ENCODE measurements around the gene PRXL2C. TPM values are rescaled to one million over a fixed set of nuclear protein-coding genes. Genes with fewer than 3 reads are reported as not detected.

Gene PRXL2C
- total RNA-seq, 2 experiments from 2014 or later: not detected

DNA sequence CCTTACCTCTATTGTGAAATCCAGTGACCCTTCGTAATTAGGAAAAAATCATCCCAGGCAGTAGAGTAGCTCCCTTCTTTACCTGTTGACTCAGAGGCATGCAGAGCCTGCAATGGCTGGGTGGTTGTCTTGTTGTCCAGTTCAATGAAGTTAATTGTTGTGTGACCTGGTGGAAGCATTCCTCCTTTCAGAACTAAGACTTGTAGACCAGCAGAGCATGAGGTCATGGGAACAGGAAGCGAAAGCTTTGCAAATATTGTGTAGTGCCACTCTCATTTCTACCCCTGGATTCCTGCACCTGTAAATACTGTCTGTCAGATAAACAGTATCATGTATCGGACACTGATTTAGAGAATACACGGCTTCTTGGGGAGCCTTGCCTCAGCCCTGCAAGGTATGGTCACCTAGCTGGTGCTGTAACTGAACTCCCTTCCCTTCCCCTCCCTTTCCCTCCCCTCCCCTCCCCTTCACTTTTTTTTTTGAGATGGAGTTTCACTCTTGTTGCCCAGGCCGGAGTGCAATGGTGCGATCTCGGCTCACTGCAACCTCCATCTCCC lies 5.7 kb upstream of the PRXL2C start:
- no peaks in the 10 kb centered on the region for H3K36me3 ChIP-seq (ENCODE audit: insufficient read depth, low read length)
- CTCF ChIA-PET (ENCODE audit: unreplicated experiment): no interaction called here
- H2AFZ ChIP-seq (ENCODE audit: low read length): no peak overlapping the region
- H3K27ac ChIP-seq (ENCODE audit: low read depth, low read length, poor library complexity, severe bottlenecking): no peak overlapping the region
- BruUV-seq (replicated peaks): no TSS peak
- H3K4me1 ChIP-seq (ENCODE audit: insufficient read depth, low read length, poor library complexity, severe bottlenecking): no peaks in the 10 kb centered on the region
- POLR2A ChIA-PET: no interaction called here
- peak; percentile 2 for DNase-seq (ENCODE audit: low spot score)
- intact Hi-C loops (cut with micrococcal nuclease; ENCODE audit: unreplicated experiment): no loop called here
- H3K9me2 ChIP-seq (ENCODE audit: insufficient read depth, low read length): no peaks in the 10 kb centered on the region
- H3K4me3 ChIP-seq (ENCODE audit: low read depth, low read length, poor library complexity, severe bottlenecking): no peak overlapping the region
- TF ChIP-seq, protein P1, sequence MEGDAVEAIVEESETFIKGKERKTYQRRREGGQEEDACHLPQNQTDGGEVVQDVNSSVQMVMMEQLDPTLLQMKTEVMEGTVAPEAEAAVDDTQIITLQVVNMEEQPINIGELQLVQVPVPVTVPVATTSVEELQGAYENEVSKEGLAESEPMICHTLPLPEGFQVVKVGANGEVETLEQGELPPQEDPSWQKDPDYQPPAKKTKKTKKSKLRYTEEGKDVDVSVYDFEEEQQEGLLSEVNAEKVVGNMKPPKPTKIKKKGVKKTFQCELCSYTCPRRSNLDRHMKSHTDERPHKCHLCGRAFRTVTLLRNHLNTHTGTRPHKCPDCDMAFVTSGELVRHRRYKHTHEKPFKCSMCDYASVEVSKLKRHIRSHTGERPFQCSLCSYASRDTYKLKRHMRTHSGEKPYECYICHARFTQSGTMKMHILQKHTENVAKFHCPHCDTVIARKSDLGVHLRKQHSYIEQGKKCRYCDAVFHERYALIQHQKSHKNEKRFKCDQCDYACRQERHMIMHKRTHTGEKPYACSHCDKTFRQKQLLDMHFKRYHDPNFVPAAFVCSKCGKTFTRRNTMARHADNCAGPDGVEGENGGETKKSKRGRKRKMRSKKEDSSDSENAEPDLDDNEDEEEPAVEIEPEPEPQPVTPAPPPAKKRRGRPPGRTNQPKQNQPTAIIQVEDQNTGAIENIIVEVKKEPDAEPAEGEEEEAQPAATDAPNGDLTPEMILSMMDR (conservative IDR thresholded peaks at IDR 0.05; ENCODE audit: low read length): no peak
- no peak for TF ChIP-seq EZH2phosphoT487 (IDR thresholded peaks at IDR 0.05; ENCODE audit: borderline replicate concordance, low read depth, low read length)
- H3K4me2 ChIP-seq (ENCODE audit: low read length): no peak overlapping the region
- no peaks in the 10 kb centered on the region for H3K9me3 ChIP-seq (ENCODE audit: low read length)
- no peaks in the 10 kb centered on the region for H4K20me1 ChIP-seq (ENCODE audit: insufficient read depth, low read length)
- no peaks in the 10 kb centered on the region for H3K79me2 ChIP-seq (ENCODE audit: insufficient read depth, low read depth, low read length)

GRCh38 chr9:96654450-96655197 lies 493 bp downstream of the PRXL2C start:
- Histone ChIP-seq H3K9me2 (ENCODE audit: insufficient read depth, low read length) (no peaks in the 10 kb centered on the region), H2AFZ (ENCODE audit: low read length) (no peak overlapping the region), H3K27ac (ENCODE audit: low read depth, low read length, poor library complexity, severe bottlenecking) (no peak overlapping the region), H3K4me1 (ENCODE audit: insufficient read depth, low read length, poor library complexity, severe bottlenecking) (peaks cover 3% of the 10 kb centered on the region), H3K4me3 (ENCODE audit: low read depth, low read length, poor library complexity, severe bottlenecking) (no peak overlapping the region), H3K36me3 (ENCODE audit: insufficient read depth, low read length) (no peaks in the 10 kb centered on the region), H3K9me3 (ENCODE audit: low read length) (no peaks in the 10 kb centered on the region), H3K4me2 (ENCODE audit: low read length) (peak overlapping the region; percentile 48; the same call in 1 of the 2 replicates), H4K20me1 (ENCODE audit: insufficient read depth, low read length) (no peaks in the 10 kb centered on the region), H3K79me2 (ENCODE audit: insufficient read depth, low read depth, low read length) (no peaks in the 10 kb centered on the region)
- ChIA-PET POLR2A (no interaction called here), CTCF (ENCODE audit: unreplicated experiment) (no interaction called here)
- TF ChIP-seq, protein P1 (conservative IDR thresholded peaks at IDR 0.05; ENCODE audit: low read length): no peak
- TF ChIP-seq EZH2phosphoT487 (IDR thresholded peaks at IDR 0.05; ENCODE audit: borderline replicate concordance, low read depth, low read length): no peak
- intact Hi-C loops (cut with micrococcal nuclease; ENCODE audit: unreplicated experiment): loop anchor here (5.0 kb wide), 2 partner anchors 212 to 327 kb away; no protein-coding TSS in a partner anchor
- DNase-seq (ENCODE audit: low spot score): no peak
- no TSS peak for BruUV-seq (replicated peaks)

DNA sequence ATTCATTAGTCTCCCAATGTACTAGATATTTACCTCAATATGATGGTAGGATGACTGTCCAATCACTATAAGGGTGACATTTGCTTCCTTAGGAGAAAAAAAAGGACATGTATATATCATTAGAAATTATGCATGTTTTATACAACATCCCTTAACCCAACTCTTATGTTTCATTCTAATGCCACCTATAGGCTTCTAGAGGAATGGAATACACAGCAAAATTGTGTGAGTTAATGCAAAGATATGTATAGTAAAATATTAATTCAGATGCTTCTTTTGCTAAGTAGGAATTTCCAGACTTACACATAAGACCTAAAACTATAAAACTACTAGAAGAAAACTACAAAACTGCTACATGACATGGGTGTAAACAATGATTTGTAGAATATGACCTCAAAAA lies 3.5 kb downstream of the PRXL2C start:
- Histone ChIP-seq H3K79me2 (ENCODE audit: insufficient read depth, low read depth, low read length) (no peaks in the 10 kb centered on the region), H3K9me2 (ENCODE audit: insufficient read depth, low read length) (no peaks in the 10 kb centered on the region), H3K27ac (ENCODE audit: low read depth, low read length, poor library complexity, severe bottlenecking) (no peak overlapping the region), H2AFZ (ENCODE audit: low read length) (no peak overlapping the region), H3K4me3 (ENCODE audit: low read depth, low read length, poor library complexity, severe bottlenecking) (no peak overlapping the region), H4K20me1 (ENCODE audit: insufficient read depth, low read length) (no peaks in the 10 kb centered on the region), H3K4me1 (ENCODE audit: insufficient read depth, low read length, poor library complexity, severe bottlenecking) (peaks cover 3% of the 10 kb centered on the region), H3K9me3 (ENCODE audit: low read length) (no peaks in the 10 kb centered on the region), H3K4me2 (ENCODE audit: low read length) (no peak overlapping the region), H3K36me3 (ENCODE audit: insufficient read depth, low read length) (no peaks in the 10 kb centered on the region)
- TF ChIP-seq, protein P1 (conservative IDR thresholded peaks at IDR 0.05; ENCODE audit: low read length): peak; percentile 80
- no peak for TF ChIP-seq EZH2phosphoT487 (IDR thresholded peaks at IDR 0.05; ENCODE audit: borderline replicate concordance, low read depth, low read length)
- peak; percentile 36 for DNase-seq (ENCODE audit: low spot score)
- no TSS peak for BruUV-seq (replicated peaks)
- intact Hi-C loops (cut with micrococcal nuclease; ENCODE audit: unreplicated experiment): loop anchor here (5.0 kb wide), 2 partner anchors 209 to 324 kb away; no protein-coding TSS in a partner anchor
- ChIA-PET POLR2A (no interaction called here), CTCF (ENCODE audit: unreplicated experiment) (no interaction called here)
